SK-N-SH treated with all-trans-retinoic acid at 6 μM for 48 hours (cell line): ENCODE data around the gene LAMA2.

Experiments used
- ATAC-seq: fragments of 200-7000 bp; cut with Tn5 transposase; 3 replicates; pipeline ENCODE4 v1.9.1; 2020; ENCODE audit warnings: mild to moderate bottlenecking, moderate library complexity
- ARNTL ChIP-seq: fragments of 450-650 bp; formaldehyde crosslinking; IDR thresholded peaks from 2 replicates; pipeline ENCODE4 v1.5.0; 2020; ENCODE audit warnings: low read depth, mild to moderate bottlenecking, moderate library complexity, borderline replicate concordance
- BACH2 ChIP-seq: fragments of 250-450 bp; sonication (Bioruptor Pico); IDR thresholded peaks from 2 replicates; pipeline ENCODE4 v1.9.0; 2021; ENCODE audit warnings: mild to moderate bottlenecking, borderline replicate concordance
- CSDC2 ChIP-seq: fragments of 250-450 bp; sonication (Bioruptor Pico); IDR thresholded peaks from 2 replicates; pipeline ENCODE4 v1.5.0; 2020; ENCODE audit warnings: mild to moderate bottlenecking, moderate library complexity
- ESRRG ChIP-seq: fragments of 250-450 bp; sonication (Bioruptor Pico); IDR thresholded peaks from 2 replicates; pipeline ENCODE4 v1.6.1; 2021; ENCODE audit warnings: mild to moderate bottlenecking
- GLIS3 ChIP-seq: fragments of 250-450 bp; sonication (Bioruptor Pico); IDR thresholded peaks from 2 replicates; pipeline ENCODE4 v1.5.0; 2020; ENCODE audit warnings: mild to moderate bottlenecking, moderate library complexity
- ISL1 ChIP-seq: fragments of 250-450 bp; sonication (Bioruptor Pico); IDR thresholded peaks from 2 replicates; pipeline ENCODE4 v2.1.2; 2022; ENCODE audit warnings: mild to moderate bottlenecking, moderate library complexity
- OSR1 ChIP-seq: fragments of 250-450 bp; sonication (Bioruptor Pico); IDR thresholded peaks from 2 replicates; pipeline ENCODE4 v1.8.0; 2022; ENCODE audit warnings: moderate library complexity, mild to moderate bottlenecking, inconsistent platforms
- PPARA ChIP-seq: fragments of 250-450 bp; sonication (Bioruptor Pico); IDR thresholded peaks from 2 replicates; pipeline ENCODE4 v1.5.0; 2020; ENCODE audit warnings: mild to moderate bottlenecking, borderline replicate concordance
- RARB ChIP-seq: fragments of 250-450 bp; sonication (Bioruptor Pico); IDR thresholded peaks from 2 replicates; pipeline ENCODE4 v1.8.0; 2021; ENCODE audit warnings: mild to moderate bottlenecking, moderate library complexity
- SNAI2 ChIP-seq: fragments of 250-450 bp; sonication (Bioruptor Pico); IDR thresholded peaks from 2 replicates; pipeline ENCODE4 v1.5.0; 2020; ENCODE audit warnings: mild to moderate bottlenecking, moderate library complexity
- TCF4 ChIP-seq: fragments of 250-450 bp; sonication (Bioruptor Pico); IDR thresholded peaks from 2 replicates; pipeline ENCODE4 v1.8.0; 2021; ENCODE audit warnings: mild to moderate bottlenecking, moderate library complexity, borderline replicate concordance
- TOX ChIP-seq: fragments of 250-450 bp; sonication (Bioruptor Pico); IDR thresholded peaks from 2 replicates; pipeline ENCODE4 v1.8.0; 2021; ENCODE audit warnings: mild to moderate bottlenecking, moderate library complexity, borderline replicate concordance
- ZC3H10 ChIP-seq: fragments of 250-450 bp; sonication (Bioruptor Pico); IDR thresholded peaks from 2 replicates; pipeline ENCODE4 v1.5.1; 2021; ENCODE audit warnings: mild to moderate bottlenecking, moderate library complexity
- ZFP3 ChIP-seq: fragments of 250-450 bp; sonication (Bioruptor Pico); IDR thresholded peaks from 2 replicates; pipeline ENCODE4 v1.5.0; 2020; ENCODE audit warnings: mild to moderate bottlenecking, moderate library complexity
- ZFP30 ChIP-seq: fragments of 450-650 bp; formaldehyde crosslinking; IDR thresholded peaks from 2 replicates; pipeline ENCODE4 v1.5.0; 2022; ENCODE audit warnings: mild to moderate bottlenecking, moderate library complexity
- ZNF565 ChIP-seq: fragments of 450-650 bp; formaldehyde crosslinking; conservative IDR thresholded peaks from 2 replicates; pipeline ENCODE4 v1.5.0; 2020; ENCODE audit warnings: low read depth, mild to moderate bottlenecking, moderate library complexity
- ZNF70 ChIP-seq: fragments of 450-650 bp; formaldehyde crosslinking; IDR thresholded peaks from 2 replicates; pipeline ENCODE4 v1.5.0; 2020; ENCODE audit warnings: mild to moderate bottlenecking, moderate library complexity
- ZNF8 ChIP-seq: fragments of 450-650 bp; formaldehyde crosslinking; IDR thresholded peaks from 2 replicates; pipeline ENCODE4 v1.5.0; 2020; ENCODE audit warnings: mild to moderate bottlenecking, moderate library complexity
- TF ChIP-seq, protein P1 (sequence below): fragments of 250-450 bp; sonication (Bioruptor Pico); IDR thresholded peaks from 2 replicates; pipeline ENCODE4 v1.5.1; 2021; ENCODE audit warnings: mild to moderate bottlenecking, moderate library complexity
- TF ChIP-seq, protein P2 (sequence below): fragments of 250-450 bp; sonication (Bioruptor Pico); IDR thresholded peaks from 2 replicates; pipeline ENCODE4 v1.5.0; 2020; ENCODE audit warnings: mild to moderate bottlenecking, moderate library complexity
- TF ChIP-seq, protein P3 (sequence below): fragments of 250-450 bp; sonication (Bioruptor Pico); IDR thresholded peaks from 2 replicates; pipeline ENCODE4 v1.8.0; 2021; ENCODE audit warnings: low read depth, mild to moderate bottlenecking, moderate library complexity, borderline replicate concordance
- TF ChIP-seq, protein P4 (sequence below): fragments of 250-450 bp; sonication (Bioruptor Pico); IDR thresholded peaks from 2 replicates; pipeline ENCODE4 v1.8.0; 2020; ENCODE audit warnings: mild to moderate bottlenecking, moderate library complexity, borderline replicate concordance

The LAMA2 gene

DNA sequence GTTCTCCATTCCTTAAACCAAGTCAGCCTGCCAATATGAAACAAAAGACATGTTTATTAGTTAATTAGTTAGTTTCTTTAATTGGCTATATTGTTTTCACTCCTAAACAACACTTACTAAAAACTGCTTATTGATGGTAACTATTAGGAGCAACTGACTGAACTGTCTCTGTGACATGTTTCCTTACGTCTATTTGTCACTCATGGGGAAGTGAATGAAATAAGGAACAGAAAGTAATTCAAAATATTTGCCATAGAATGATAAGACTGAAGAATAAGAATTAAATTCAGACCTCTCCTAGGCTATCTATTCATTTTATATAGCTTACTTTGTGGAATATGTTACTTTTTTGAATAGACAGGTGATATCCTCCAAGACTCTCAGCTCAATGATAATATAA lies 217.2 kb downstream of the LAMA2 start:
- no peak for TF ChIP-seq ZFP3 (CRISPR knock-in tag)
- no peak for TF ChIP-seq RARB (CRISPR knock-in tag)
- TF ChIP-seq TOX = no peak
- no peak for TF ChIP-seq OSR1 (CRISPR knock-in tag)
- TF ChIP-seq ISL1 (CRISPR knock-in tag) = no peak
- no peak for ATAC-seq

DNA sequence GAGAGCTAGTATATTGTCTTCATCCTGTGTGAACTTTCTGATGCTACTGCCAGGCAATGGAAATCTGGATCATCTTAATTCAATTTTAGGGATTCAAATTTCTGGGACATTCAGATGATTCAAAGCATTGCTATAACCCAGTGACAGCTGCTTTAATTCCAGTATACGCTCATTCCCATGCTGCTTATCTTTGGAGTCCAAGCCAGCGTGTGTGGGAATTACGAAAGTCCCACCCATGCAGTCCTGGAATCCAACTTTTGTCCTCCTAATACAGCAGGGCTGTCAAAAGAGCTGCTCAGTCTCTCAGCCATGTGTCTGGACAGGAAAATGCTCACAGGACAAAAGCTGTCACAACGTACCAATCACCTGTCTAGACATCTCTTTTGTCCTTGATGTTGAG lies 219.8 kb downstream of the LAMA2 start:
- no peak for ATAC-seq
- TF ChIP-seq ZFP3 (CRISPR knock-in tag) (no peak), BACH2 (no peak), CSDC2 (CRISPR knock-in tag) (no peak), RARB (CRISPR knock-in tag) (no peak), SNAI2 (no peak), TOX (no peak), GLIS3 (no peak), TCF4 (CRISPR knock-in tag) (no peak), ARNTL (CRISPR knock-in tag) (no peak), ZNF565 (CRISPR knock-in tag) (no peak)
- TF ChIP-seq, protein P1, sequence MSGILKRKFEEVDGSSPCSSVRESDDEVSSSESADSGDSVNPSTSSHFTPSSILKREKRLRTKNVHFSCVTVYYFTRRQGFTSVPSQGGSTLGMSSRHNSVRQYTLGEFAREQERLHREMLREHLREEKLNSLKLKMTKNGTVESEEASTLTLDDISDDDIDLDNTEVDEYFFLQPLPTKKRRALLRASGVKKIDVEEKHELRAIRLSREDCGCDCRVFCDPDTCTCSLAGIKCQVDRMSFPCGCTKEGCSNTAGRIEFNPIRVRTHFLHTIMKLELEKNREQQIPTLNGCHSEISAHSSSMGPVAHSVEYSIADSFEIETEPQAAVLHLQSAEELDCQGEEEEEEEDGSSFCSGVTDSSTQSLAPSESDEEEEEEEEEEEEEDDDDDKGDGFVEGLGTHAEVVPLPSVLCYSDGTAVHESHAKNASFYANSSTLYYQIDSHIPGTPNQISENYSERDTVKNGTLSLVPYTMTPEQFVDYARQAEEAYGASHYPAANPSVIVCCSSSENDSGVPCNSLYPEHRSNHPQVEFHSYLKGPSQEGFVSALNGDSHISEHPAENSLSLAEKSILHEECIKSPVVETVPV (CRISPR knock-in tag) = no peak
- TF ChIP-seq, protein P2, sequence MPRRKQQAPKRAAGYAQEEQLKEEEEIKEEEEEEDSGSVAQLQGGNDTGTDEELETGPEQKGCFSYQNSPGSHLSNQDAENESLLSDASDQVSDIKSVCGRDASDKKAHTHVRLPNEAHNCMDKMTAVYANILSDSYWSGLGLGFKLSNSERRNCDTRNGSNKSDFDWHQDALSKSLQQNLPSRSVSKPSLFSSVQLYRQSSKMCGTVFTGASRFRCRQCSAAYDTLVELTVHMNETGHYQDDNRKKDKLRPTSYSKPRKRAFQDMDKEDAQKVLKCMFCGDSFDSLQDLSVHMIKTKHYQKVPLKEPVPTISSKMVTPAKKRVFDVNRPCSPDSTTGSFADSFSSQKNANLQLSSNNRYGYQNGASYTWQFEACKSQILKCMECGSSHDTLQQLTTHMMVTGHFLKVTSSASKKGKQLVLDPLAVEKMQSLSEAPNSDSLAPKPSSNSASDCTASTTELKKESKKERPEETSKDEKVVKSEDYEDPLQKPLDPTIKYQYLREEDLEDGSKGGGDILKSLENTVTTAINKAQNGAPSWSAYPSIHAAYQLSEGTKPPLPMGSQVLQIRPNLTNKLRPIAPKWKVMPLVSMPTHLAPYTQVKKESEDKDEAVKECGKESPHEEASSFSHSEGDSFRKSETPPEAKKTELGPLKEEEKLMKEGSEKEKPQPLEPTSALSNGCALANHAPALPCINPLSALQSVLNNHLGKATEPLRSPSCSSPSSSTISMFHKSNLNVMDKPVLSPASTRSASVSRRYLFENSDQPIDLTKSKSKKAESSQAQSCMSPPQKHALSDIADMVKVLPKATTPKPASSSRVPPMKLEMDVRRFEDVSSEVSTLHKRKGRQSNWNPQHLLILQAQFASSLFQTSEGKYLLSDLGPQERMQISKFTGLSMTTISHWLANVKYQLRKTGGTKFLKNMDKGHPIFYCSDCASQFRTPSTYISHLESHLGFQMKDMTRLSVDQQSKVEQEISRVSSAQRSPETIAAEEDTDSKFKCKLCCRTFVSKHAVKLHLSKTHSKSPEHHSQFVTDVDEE (CRISPR knock-in tag) = no peak

DNA sequence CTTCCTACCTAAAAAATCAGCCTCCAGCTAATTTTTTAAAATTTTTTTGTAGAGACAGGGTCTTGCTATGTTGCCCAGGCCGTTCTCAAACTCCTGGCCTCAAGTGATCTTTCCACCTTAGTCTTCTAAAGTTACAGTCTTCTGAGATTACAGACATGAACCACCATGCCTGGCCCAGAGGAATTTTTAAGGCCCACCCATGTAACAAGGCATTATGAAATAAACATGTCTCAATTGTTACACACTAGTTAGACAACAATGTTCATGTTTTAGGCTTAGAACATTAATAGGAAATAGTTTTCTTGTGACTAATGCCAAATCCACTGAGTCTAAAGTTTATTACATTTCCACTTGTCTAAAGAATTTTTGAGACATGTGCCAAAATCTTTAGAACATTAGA lies 221.2 kb downstream of the LAMA2 start:
- TF ChIP-seq GLIS3 (no peak), ZFP30 (no peak), ZNF70 (no peak), ESRRG (CRISPR knock-in tag) (no peak), ARNTL (CRISPR knock-in tag) (no peak), ZC3H10 (no peak), OSR1 (CRISPR knock-in tag) (no peak), ZNF8 (CRISPR knock-in tag) (no peak), RARB (CRISPR knock-in tag) (no peak), CSDC2 (CRISPR knock-in tag) (no peak), ISL1 (CRISPR knock-in tag) (no peak), SNAI2 (no peak), BACH2 (no peak), PPARA (CRISPR knock-in tag) (no peak)
- TF ChIP-seq, protein P1 (CRISPR knock-in tag) = no peak
- TF ChIP-seq, protein P3, sequence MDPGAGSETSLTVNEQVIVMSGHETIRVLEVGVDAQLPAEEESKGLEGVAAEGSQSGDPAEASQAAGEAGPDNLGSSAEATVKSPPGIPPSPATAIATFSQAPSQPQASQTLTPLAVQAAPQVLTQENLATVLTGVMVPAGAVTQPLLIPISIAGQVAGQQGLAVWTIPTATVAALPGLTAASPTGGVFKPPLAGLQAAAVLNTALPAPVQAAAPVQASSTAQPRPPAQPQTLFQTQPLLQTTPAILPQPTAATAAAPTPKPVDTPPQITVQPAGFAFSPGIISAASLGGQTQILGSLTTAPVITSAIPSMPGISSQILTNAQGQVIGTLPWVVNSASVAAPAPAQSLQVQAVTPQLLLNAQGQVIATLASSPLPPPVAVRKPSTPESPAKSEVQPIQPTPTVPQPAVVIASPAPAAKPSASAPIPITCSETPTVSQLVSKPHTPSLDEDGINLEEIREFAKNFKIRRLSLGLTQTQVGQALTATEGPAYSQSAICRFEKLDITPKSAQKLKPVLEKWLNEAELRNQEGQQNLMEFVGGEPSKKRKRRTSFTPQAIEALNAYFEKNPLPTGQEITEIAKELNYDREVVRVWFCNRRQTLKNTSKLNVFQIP (CRISPR knock-in tag) = no peak
- TF ChIP-seq, protein P4, sequence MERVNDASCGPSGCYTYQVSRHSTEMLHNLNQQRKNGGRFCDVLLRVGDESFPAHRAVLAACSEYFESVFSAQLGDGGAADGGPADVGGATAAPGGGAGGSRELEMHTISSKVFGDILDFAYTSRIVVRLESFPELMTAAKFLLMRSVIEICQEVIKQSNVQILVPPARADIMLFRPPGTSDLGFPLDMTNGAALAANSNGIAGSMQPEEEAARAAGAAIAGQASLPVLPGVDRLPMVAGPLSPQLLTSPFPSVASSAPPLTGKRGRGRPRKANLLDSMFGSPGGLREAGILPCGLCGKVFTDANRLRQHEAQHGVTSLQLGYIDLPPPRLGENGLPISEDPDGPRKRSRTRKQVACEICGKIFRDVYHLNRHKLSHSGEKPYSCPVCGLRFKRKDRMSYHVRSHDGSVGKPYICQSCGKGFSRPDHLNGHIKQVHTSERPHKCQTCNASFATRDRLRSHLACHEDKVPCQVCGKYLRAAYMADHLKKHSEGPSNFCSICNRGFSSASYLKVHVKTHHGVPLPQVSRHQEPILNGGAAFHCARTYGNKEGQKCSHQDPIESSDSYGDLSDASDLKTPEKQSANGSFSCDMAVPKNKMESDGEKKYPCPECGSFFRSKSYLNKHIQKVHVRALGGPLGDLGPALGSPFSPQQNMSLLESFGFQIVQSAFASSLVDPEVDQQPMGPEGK = no peak
- TF ChIP-seq, protein P2 (CRISPR knock-in tag) = no peak
- ATAC-seq = no peak
